ENCODE measurements around the gene C3orf70. TPM values are rescaled to one million over a fixed set of nuclear protein-coding genes. Genes with fewer than 3 reads are reported as not detected.
"Not testable (repeated sequence)": the region's sequence is repeated elsewhere in the genome, so short reads cannot be mapped to it uniquely, and the experiment has no call there.

C3orf70 gene
- total and polyA plus RNA-seq, 8 donors: 2.2 to 6.3 (median 4.6) TPM

DNA sequence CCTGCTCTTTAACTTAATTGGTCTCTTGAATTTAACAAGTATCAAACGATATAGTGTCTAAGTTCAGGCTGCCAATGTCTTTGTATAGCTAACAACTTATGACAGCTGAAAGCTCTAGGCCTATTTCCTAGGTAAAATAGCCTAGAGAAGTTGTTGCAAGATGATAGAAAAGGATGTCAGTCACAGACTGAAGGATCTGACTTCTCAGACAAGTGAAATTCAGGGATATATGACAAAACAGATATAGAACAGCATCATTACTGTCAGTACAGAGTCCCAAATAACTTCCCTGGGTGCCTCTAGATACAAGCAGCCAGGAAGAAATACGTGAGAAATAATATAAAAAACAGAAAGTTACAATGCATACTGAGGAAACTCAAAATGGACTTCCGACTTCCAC is 26.7 kb downstream of the C3orf70 start:
- Histone ChIP-seq H3K36me3 (no peaks in the 10 kb centered on the region), H3K4me3 (no peak overlapping the region), H3K27ac (no peak overlapping the region), H3K4me1 (no peaks in the 10 kb centered on the region), H3K9me3 (no peaks in the 10 kb centered on the region), H3K27me3 (no peaks in the 10 kb centered on the region)
- no peak for TF ChIP-seq CTCF (IDR thresholded peaks at IDR 0.05)
- intact Hi-C loops (cut with DNase I): no loop called here
- DNase-seq (no peak), ATAC-seq (no peak)

- H3K27ac ChIP-seq: no peak overlapping the region
- H3K9me3 ChIP-seq: no peaks in the 10 kb centered on the region
- no peak for TF ChIP-seq CTCF (IDR thresholded peaks at IDR 0.05)
- no peaks in the 10 kb centered on the region for H3K36me3 ChIP-seq
- intact Hi-C loops (cut with DNase I): no loop called here
- no peak for DNase-seq
- no peak overlapping the region for H3K4me3 ChIP-seq
- no peak for ATAC-seq
- no peaks in the 10 kb centered on the region for H3K4me1 ChIP-seq
- no peaks in the 10 kb centered on the region for H3K27me3 ChIP-seq
These were observed 32.7 kb downstream of the C3orf70 start for GRCh38 chr3:185120126-185120525.

DNA sequence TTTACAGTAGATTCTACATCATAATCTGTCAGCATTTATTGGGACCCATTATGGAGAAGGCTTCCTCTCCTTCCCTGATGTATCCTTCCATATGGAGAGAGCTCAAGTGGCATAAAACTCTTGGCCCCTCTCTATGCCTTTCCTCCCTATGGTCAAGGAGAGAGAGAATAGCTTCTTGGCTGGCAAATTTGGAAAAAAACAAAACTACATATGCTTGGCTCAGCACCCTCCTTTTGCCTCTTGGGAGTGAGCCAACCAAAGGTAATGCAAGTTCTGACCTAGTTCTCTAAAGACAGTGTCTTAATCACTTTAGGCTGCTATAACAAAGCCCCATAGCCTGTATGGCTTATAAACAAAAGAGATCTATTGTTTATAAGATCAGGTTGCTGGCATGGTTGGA is 37.5 kb downstream of the C3orf70 start:
- intact Hi-C loops (cut with DNase I): no loop called here
- Histone ChIP-seq H3K27ac (no peak overlapping the region), H3K27me3 (no peaks in the 10 kb centered on the region), H3K4me1 (no peaks in the 10 kb centered on the region), H3K9me3 (no peaks in the 10 kb centered on the region), H3K36me3 (no peaks in the 10 kb centered on the region), H3K4me3 (no peak overlapping the region)
- no peak for ATAC-seq
- TF ChIP-seq CTCF (IDR thresholded peaks at IDR 0.05): no peak
- DNase-seq: no peak

- TF ChIP-seq CTCF (IDR thresholded peaks at IDR 0.05): no peak
- intact Hi-C loops (cut with DNase I): no loop called here
- Histone ChIP-seq H3K9me3 (no peaks in the 10 kb centered on the region), H3K4me1 (no peaks in the 10 kb centered on the region), H3K27ac (no peak overlapping the region), H3K4me3 (no peak overlapping the region), H3K36me3 (no peaks in the 10 kb centered on the region), H3K27me3 (no peaks in the 10 kb centered on the region)
- ATAC-seq (no peak), DNase-seq (no peak)
These were observed 38.1 kb downstream of the C3orf70 start for GRCh38 chr3:185114756-185115155.

- Histone ChIP-seq H3K9me3 (no peaks in the 10 kb centered on the region), H3K27me3 (no peaks in the 10 kb centered on the region), H3K4me3 (no peak overlapping the region), H3K4me1 (no peaks in the 10 kb centered on the region), H3K27ac (no peak overlapping the region), H3K36me3 (no peaks in the 10 kb centered on the region)
- intact Hi-C loops (cut with DNase I): no loop called here
- DNase-seq (no peak), ATAC-seq (no peak)
- no peak for TF ChIP-seq CTCF (IDR thresholded peaks at IDR 0.05)
These were observed 40.7 kb downstream of the C3orf70 start for GRCh38 chr3:185112186-185112585.

GRCh38 chr3:185109012-185109411 is 43.8 kb downstream of the C3orf70 start:
- DNase-seq; H3K4me3 ChIP-seq; H3K36me3 ChIP-seq; H3K4me1 ChIP-seq; H3K27ac ChIP-seq; H3K27me3 ChIP-seq; ATAC-seq; H3K9me3 ChIP-seq; intact Hi-C loops (cut with DNase I): not testable (repeated sequence)

DNA sequence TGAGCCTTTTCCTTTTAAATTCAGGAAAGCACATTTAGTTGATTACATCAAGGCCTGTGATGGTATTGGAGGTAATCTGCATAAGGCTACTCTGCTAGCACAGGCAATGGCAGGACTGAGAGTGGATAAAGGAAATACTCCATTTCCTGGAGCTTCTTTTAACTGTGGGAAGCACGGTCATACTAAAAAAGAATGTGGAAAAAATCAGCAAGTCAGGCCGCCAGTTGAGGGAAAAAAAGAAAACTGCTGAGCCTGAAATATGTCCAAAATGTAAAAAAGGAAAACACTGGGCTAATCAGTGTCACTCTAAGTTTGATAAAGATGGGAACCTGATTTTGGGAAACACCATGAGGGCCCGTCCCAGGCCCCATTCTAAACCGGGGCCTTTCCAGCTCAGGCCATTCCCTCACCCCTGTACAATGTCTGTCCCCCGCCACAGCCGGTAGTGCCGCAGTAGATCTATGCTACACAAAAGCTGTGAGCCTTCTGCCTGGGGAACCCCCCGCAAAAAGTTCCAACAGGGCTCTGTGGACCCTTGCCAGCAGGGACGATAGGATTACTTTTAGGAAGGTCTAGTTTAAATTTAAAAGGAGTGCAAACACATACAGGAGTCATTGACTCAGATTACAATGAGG is 46.5 kb downstream of the C3orf70 start:
- ATAC-seq; H3K27me3 ChIP-seq; H3K4me1 ChIP-seq; intact Hi-C loops (cut with DNase I); H3K4me3 ChIP-seq; H3K36me3 ChIP-seq; H3K27ac ChIP-seq: not testable (repeated sequence)
- H3K9me3 ChIP-seq: peaks cover 0 to 13% of the 10 kb centered on the region in 2 donors
- DNase-seq: peak in 1 of 4 donors; percentile 2

All from left lung (tissue), 10 donors.